PC-9 (cell line): ENCODE measurements around the gene IFNL1.

Source experiments
- EZH2 ChIP-seq: fragments of 200-600 bp; sonication (generic); IDR thresholded peaks from 2 replicates; pipeline ENCODE4 v1.8.0; 2017; ENCODE audit warnings: antibody characterized with exemption, low read depth
- TF ChIP-seq, protein P1 (sequence below): fragments of 200-600 bp; sonication (generic); conservative IDR thresholded peaks from 2 replicates; pipeline ENCODE4 v1.6.1; 2017; ENCODE audit warnings: mixed run types, antibody characterized with exemption, mild to moderate bottlenecking, moderate library complexity

DNA sequence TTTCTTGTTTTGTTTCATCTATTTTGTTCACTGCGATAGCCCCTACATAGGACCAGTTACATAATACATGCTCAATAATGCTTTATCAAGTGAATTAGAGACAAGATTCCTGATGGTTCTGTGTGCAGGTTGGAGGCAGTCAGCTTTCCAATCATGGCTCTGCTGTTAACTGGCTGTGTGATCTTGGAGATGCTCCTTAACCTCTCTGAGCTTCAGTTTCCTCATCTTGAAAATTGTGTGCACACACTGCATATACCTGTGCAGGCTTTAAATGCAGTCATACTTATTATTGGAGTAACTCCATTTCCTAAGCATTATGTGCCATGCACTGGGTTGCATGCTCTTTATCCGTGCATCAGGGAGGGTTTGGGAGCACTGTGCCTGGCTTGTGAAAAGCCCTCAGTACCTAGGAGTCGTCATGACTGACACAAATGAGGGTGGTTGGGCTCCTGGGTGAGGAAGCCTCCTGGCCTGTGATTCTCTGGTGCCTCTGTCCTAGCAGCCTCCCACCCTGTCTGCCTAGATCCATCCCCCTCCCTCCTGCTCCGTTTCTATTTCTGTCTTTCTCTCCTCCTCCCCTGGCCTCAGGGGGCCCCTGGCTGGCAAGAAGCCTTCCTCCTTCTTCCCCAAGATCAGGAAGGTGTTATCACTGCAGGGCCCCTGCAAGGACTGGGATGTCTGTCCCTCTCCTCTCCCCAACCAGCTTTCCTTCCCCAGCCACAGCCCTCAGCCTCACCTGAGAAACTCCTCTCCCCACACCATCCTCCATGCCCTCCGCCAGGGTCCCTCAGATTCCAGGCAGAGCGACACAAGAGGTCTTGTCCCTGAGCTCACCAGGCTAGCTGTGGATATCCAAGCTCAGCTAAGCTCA lies 8.7 kb downstream of the IFNL1 start:
- TF ChIP-seq, protein P1, sequence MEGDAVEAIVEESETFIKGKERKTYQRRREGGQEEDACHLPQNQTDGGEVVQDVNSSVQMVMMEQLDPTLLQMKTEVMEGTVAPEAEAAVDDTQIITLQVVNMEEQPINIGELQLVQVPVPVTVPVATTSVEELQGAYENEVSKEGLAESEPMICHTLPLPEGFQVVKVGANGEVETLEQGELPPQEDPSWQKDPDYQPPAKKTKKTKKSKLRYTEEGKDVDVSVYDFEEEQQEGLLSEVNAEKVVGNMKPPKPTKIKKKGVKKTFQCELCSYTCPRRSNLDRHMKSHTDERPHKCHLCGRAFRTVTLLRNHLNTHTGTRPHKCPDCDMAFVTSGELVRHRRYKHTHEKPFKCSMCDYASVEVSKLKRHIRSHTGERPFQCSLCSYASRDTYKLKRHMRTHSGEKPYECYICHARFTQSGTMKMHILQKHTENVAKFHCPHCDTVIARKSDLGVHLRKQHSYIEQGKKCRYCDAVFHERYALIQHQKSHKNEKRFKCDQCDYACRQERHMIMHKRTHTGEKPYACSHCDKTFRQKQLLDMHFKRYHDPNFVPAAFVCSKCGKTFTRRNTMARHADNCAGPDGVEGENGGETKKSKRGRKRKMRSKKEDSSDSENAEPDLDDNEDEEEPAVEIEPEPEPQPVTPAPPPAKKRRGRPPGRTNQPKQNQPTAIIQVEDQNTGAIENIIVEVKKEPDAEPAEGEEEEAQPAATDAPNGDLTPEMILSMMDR, result no peak
- no peak for TF ChIP-seq EZH2
